H9 (cell line): Measurements from ENCODE around the gene DCAF6. TPM values are rescaled to one million over a fixed set of nuclear protein-coding genes. Genes with fewer than 3 reads are reported as not detected.

ENCODE experiments used
- DNase-seq: peaks from one replicate; pipeline ENCODE4 v3.0.0-alpha.2; 2017
- H2AFZ ChIP-seq: one replicate; pipeline ENCODE4 v1.6.1; 2013; ENCODE audit warnings: mild to moderate bottlenecking, low read length, control low read depth, moderate library complexity
- H2AK5ac ChIP-seq: 2 replicates; pipeline ENCODE4 v1.6.1; 2013; ENCODE audit warnings: low read length, control low read depth, mixed read lengths; ENCODE audit not compliant: insufficient read length
- H2BK120ac ChIP-seq: one replicate; pipeline ENCODE4 v1.6.1; 2013; ENCODE audit warnings: low read depth, mild to moderate bottlenecking, low read length, control low read depth, inconsistent platforms; ENCODE audit not compliant: poor library complexity, severe bottlenecking
- H2BK12ac ChIP-seq: 2 replicates; pipeline ENCODE4 v1.6.1; 2013; ENCODE audit warnings: low read length, control low read depth, mixed read lengths, low read depth; ENCODE audit not compliant: insufficient read length
- H2BK15ac ChIP-seq: 2 replicates; pipeline ENCODE4 v1.6.1; 2013; ENCODE audit warnings: low read depth, low read length, control low read depth
- H2BK20ac ChIP-seq: one replicate; pipeline ENCODE4 v1.6.1; 2013; ENCODE audit warnings: low read depth, mild to moderate bottlenecking, low read length, control low read depth, inconsistent platforms; ENCODE audit not compliant: poor library complexity, severe bottlenecking
- H2BK5ac ChIP-seq: 2 replicates; pipeline ENCODE4 v1.6.1; 2013; ENCODE audit warnings: low read length, control low read depth, mixed read lengths; ENCODE audit not compliant: insufficient read length
- H3K14ac ChIP-seq: 2 replicates; pipeline ENCODE4 v1.6.1; 2013; ENCODE audit warnings: low read length, control low read depth; ENCODE audit not compliant: insufficient read depth
- H3K18ac ChIP-seq: 2 replicates; pipeline ENCODE4 v1.6.1; 2013; ENCODE audit warnings: low read depth, mild to moderate bottlenecking, mixed read lengths, low read length, control low read depth; ENCODE audit not compliant: insufficient read length
- H3K23ac ChIP-seq: 2 replicates; pipeline ENCODE4 v1.6.1; 2013; ENCODE audit warnings: low read length, control low read depth, mixed read lengths, low read depth; ENCODE audit not compliant: insufficient read length
- H3K23me2 ChIP-seq: 2 replicates; pipeline ENCODE4 v1.6.1; 2013; ENCODE audit warnings: low read depth, mild to moderate bottlenecking, mixed read lengths, low read length, control low read depth; ENCODE audit not compliant: insufficient read length, poor library complexity, severe bottlenecking
- H3K27ac ChIP-seq: 2 replicates; pipeline ENCODE4 v1.5.1; 2013; ENCODE audit warnings: low read length, control low read depth, mixed read lengths, low read depth; ENCODE audit not compliant: insufficient read length
- H3K27me3 ChIP-seq: 2 replicates; pipeline ENCODE4 v1.6.1; 2013; ENCODE audit warnings: low read length, control low read depth, inconsistent platforms; ENCODE audit not compliant: insufficient read depth
- H3K4ac ChIP-seq: 2 replicates; pipeline ENCODE4 v1.6.1; 2013; ENCODE audit warnings: low read depth, mild to moderate bottlenecking, control low read depth, inconsistent platforms, low read length, moderate library complexity
- H3K4me1 ChIP-seq: 2 replicates; pipeline ENCODE4 v1.6.1; 2013; ENCODE audit warnings: low read length, control low read depth, inconsistent platforms; ENCODE audit not compliant: insufficient read depth
- H3K4me2 ChIP-seq: 2 replicates; pipeline ENCODE4 v1.6.1; 2013; ENCODE audit warnings: low read length, control low read depth, mixed read lengths; ENCODE audit not compliant: insufficient read length, insufficient read depth
- H3K56ac ChIP-seq: 2 replicates; pipeline ENCODE4 v1.6.1; 2013; ENCODE audit warnings: low read depth, mild to moderate bottlenecking, mixed read lengths, low read length, control low read depth; ENCODE audit not compliant: insufficient read length
- H3K79me1 ChIP-seq: 2 replicates; pipeline ENCODE4 v1.6.1; 2013; ENCODE audit warnings: low read depth, mild to moderate bottlenecking, moderate library complexity, low read length, control low read depth, inconsistent platforms; ENCODE audit not compliant: insufficient read depth, poor library complexity, severe bottlenecking
- H3K79me2 ChIP-seq: 2 replicates; pipeline ENCODE4 v1.6.1; 2013; ENCODE audit warnings: low read length, control low read depth, inconsistent platforms; ENCODE audit not compliant: insufficient read depth
- H3K9ac ChIP-seq: 2 replicates; pipeline ENCODE4 v1.6.1; 2013; ENCODE audit warnings: low read length, control low read depth, mixed read lengths; ENCODE audit not compliant: insufficient read length; ENCODE audit errors: extremely low read depth
- H3K9me3 ChIP-seq: one replicate; pipeline ENCODE4 v1.6.1; 2013; ENCODE audit warnings: low read depth, low read length, inconsistent platforms; ENCODE audit not compliant: control insufficient read depth
- H3T11ph ChIP-seq: one replicate; pipeline ENCODE4 v1.6.1; 2013; ENCODE audit warnings: mild to moderate bottlenecking, low read length, control low read depth, inconsistent platforms
- H4K20me1 ChIP-seq: one replicate; pipeline ENCODE4 v1.6.1; 2013; ENCODE audit not compliant: control insufficient read depth, insufficient read length, insufficient read depth
- H4K5ac ChIP-seq: 2 replicates; pipeline ENCODE4 v1.6.1; 2013; ENCODE audit warnings: low read depth, mild to moderate bottlenecking, mixed read lengths, low read length, control low read depth; ENCODE audit not compliant: insufficient read length
- H4K8ac ChIP-seq: replicated peaks from 2 replicates; pipeline ENCODE4 v1.6.1; 2013; ENCODE audit warnings: low read length, control low read depth, mixed read lengths, low read depth; ENCODE audit not compliant: insufficient read length
- H4K91ac ChIP-seq: 2 replicates; pipeline ENCODE4 v1.6.1; 2013; ENCODE audit warnings: low read depth, mild to moderate bottlenecking, moderate library complexity, mixed read lengths, low read length, control low read depth; ENCODE audit not compliant: insufficient read length
- H3K27ac Mint-ChIP-seq, 3 experiments: 2 replicates in 2 of 3; 3 replicates in 1 of 3; pipeline ENCODE4 v1.8.0; 2020 to 2021; ENCODE audit warnings: mixed read lengths in 3 of 3, mild to moderate bottlenecking in 1 of 3, moderate library complexity in 1 of 3
- H3K27me3 Mint-ChIP-seq: 2 replicates; pipeline ENCODE4 v1.8.0; 2021; ENCODE audit warnings: low read depth, mild to moderate bottlenecking, moderate library complexity, mixed read lengths
- H3K36me3 Mint-ChIP-seq, 3 experiments: 2 replicates in 2 of 3; 3 replicates in 1 of 3; pipeline ENCODE4 v1.8.0; 2020 to 2021; ENCODE audit warnings: low read depth in 3 of 3, mixed read lengths in 3 of 3; ENCODE audit not compliant: insufficient read depth in 1 of 3
- H3K4me1 Mint-ChIP-seq, 2 experiments: 2 replicates each; pipeline ENCODE4 v1.8.0; 2020; ENCODE audit warnings: mixed read lengths in 2 of 2
- H3K4me3 Mint-ChIP-seq, 2 experiments: 2 replicates in 1 of 2; 3 replicates in 1 of 2; pipeline ENCODE4 v1.8.0; 2020 to 2021; ENCODE audit warnings: mild to moderate bottlenecking in 2 of 2, mixed read lengths in 2 of 2, moderate library complexity in 1 of 2
- H3K9me3 Mint-ChIP-seq, 2 experiments: 2 replicates in 1 of 2; 3 replicates in 1 of 2; pipeline ENCODE4 v1.8.0; 2020; ENCODE audit warnings: mild to moderate bottlenecking in 2 of 2, mixed read lengths in 2 of 2, moderate library complexity in 1 of 2
- CTCF ChIP-seq: fragments of 200-600 bp; sonication (generic); conservative IDR thresholded peaks from 3 replicates; pipeline ENCODE4 v1.8.0; 2021; ENCODE audit warnings: antibody characterized with exemption, mild to moderate bottlenecking
- WGBS: extraction: QIAGEN DNeasy Blood & Tissue Kit; methylation state at CpG from one replicate; pipeline ENCODE4 v1.1.7; 2013; ENCODE audit warnings: missing lambda C conversion rate, low lambda C conversion rate, mixed read lengths; ENCODE audit not compliant: insufficient read length; ENCODE audit errors: extremely low coverage; 5-methylcytosine and 5-hydroxymethylcytosine counted together
- microRNA-seq: library from miRNA; unstranded; fragments of <30 nt; microRNA quantifications from one replicate; pipeline ENCODE4, GENCODE V29; 2020; ENCODE audit warnings: borderline microRNAs expressed
- total RNA-seq: library from RNA; stranded (reverse); gene quantifications from 2 replicates; pipeline ENCODE4 v1.2.1, GENCODE V29; 2021

The DCAF6 gene
- total RNA-seq, 1 experiment from 2014 or later = 16.0 TPM

GRCh38 chr1:168125051-168125450, 188.6 kb downstream of the DCAF6 start:
- H2BK5ac ChIP-seq = no peak overlapping the region
- H2AK5ac ChIP-seq = no peak overlapping the region
- H3K27me3 ChIP-seq = no peaks in the 10 kb centered on the region
- no peak overlapping the region for H2BK15ac ChIP-seq
- H3K79me2 ChIP-seq = no peaks in the 10 kb centered on the region
- no peak for DNase-seq
- H3K4me2 ChIP-seq = no peak overlapping the region
- Mint-ChIP-seq H3K4me1 (0 out of 4 replicates have a peak, but pooled peaks cover 0 to 3% of the 10 kb centered on the region in 2 experiments), H3K9me3 (peaks cover 9 to 10% of the 10 kb centered on the region in 2 experiments; a peak in 4 of 5 replicates), H3K27me3 (no peaks in the 10 kb centered on the region), H3K27ac (no peak overlapping the region), H3K4me3 (no peak overlapping the region), H3K36me3 (peaks cover 21 to 40% (median 33%) of the 10 kb centered on the region in 3 experiments)
- H2AFZ ChIP-seq = no peak overlapping the region
- TF ChIP-seq CTCF = no peak
- no peak overlapping the region for H3T11ph ChIP-seq
- H3K4ac ChIP-seq = no peak overlapping the region
- H2BK12ac ChIP-seq = no peak overlapping the region
- H2BK20ac ChIP-seq = no peak overlapping the region
- no peaks in the 10 kb centered on the region for H3K9me3 ChIP-seq
- H4K8ac ChIP-seq = no peak overlapping the region
- no peaks in the 10 kb centered on the region for H3K79me1 ChIP-seq
- H4K20me1 ChIP-seq = no peaks in the 10 kb centered on the region
- H3K18ac ChIP-seq = no peak overlapping the region
- H3K23me2 ChIP-seq = no peaks in the 10 kb centered on the region
- H3K14ac ChIP-seq = no peak overlapping the region
- no peak overlapping the region for H3K56ac ChIP-seq
- H3K9ac ChIP-seq = no peak overlapping the region
- no peak overlapping the region for H4K91ac ChIP-seq
- WGBS = no CpG with 5 or more reads among the region's 1 CpG
- H3K23ac ChIP-seq = no peak overlapping the region
- no peak overlapping the region for H3K27ac ChIP-seq
- H3K4me1 ChIP-seq = no peaks in the 10 kb centered on the region; the same call in 1 of the 2 replicates
- H4K5ac ChIP-seq = no peak overlapping the region
- H2BK120ac ChIP-seq = no peak overlapping the region

Small RNA genes within 50 kb of the gene (microRNA-seq; reads per million reads assigned to microRNA genes)
- not detected for gene MIR1255B2

Other genes with a start within 250 kb of the DCAF6 start
- gene MPZL1, start 214.7 kb upstream of the DCAF6 start, total RNA-seq = 60.7 and 68.6 TPM in 2 replicates
- gene ADCY10, start 22.5 kb upstream of the DCAF6 start, total RNA-seq = 0.20 TPM in 1 of 2 replicates, not detected in the other
- gene MPC2, start 389 bp downstream of the DCAF6 start, total RNA-seq = 32.9 and 33.8 TPM in 2 replicates
- 9.9 and 10.6 TPM in 2 replicates for gene GPR161, start 200.2 kb downstream of the DCAF6 start, total RNA-seq
- 24.0 and 24.4 TPM in 2 replicates for gene TIPRL, start 242.3 kb downstream of the DCAF6 start, total RNA-seq